HG02588 (cell line): ENCODE measurements around the gene EDN3.
"Not testable (repeated sequence)": the region's sequence is repeated elsewhere in the genome, so short reads cannot be mapped to it uniquely, and the experiment has no call there.

Experiments used
- ATAC-seq: cut with Tn5 transposase; IDR thresholded peaks from one replicate; pipeline ENCODE4 v1.9.1; 2021; ENCODE audit warnings: mild to moderate bottlenecking, moderate library complexity; ENCODE audit not compliant: unreplicated experiment

EDN3 gene

GRCh38 chr20:59334651-59335300, 34.4 kb downstream of the EDN3 start:
- no peak for ATAC-seq

- ATAC-seq: no peak
Measured at GRCh38 chr20:59335377-59335776, 35.0 kb downstream of the EDN3 start.

GRCh38 chr20:59336540-59336939, 36.1 kb downstream of the EDN3 start:
- ATAC-seq: no peak

- ATAC-seq: not testable (repeated sequence)
Measured at GRCh38 chr20:59338444-59338843, 38.0 kb downstream of the EDN3 start.

GRCh38 chr20:59340201-59340885, 39.9 kb downstream of the EDN3 start:
- ATAC-seq: no peak

GRCh38 chr20:59341285-59342022, 41.0 kb downstream of the EDN3 start:
- not testable (repeated sequence) for ATAC-seq

- no peak for ATAC-seq
Measured at GRCh38 chr20:59342023-59342957, 41.9 kb downstream of the EDN3 start.

- ATAC-seq: no peak
Measured at GRCh38 chr20:59346061-59346460, 45.6 kb downstream of the EDN3 start.

- ATAC-seq: no peak
Measured at GRCh38 chr20:59349277-59349676, 48.9 kb downstream of the EDN3 start.

- ATAC-seq: no peak
Measured at GRCh38 chr20:59350330-59351156, 50.1 kb downstream of the EDN3 start.

GRCh38 chr20:59351157-59352040, 51.0 kb downstream of the EDN3 start:
- no peak for ATAC-seq

- ATAC-seq: no peak
Measured at GRCh38 chr20:59352541-59352940, 52.1 kb downstream of the EDN3 start.

GRCh38 chr20:59352990-59353389, 52.6 kb downstream of the EDN3 start:
- ATAC-seq: no peak

GRCh38 chr20:59354460-59354859, 54.0 kb downstream of the EDN3 start:
- no peak for ATAC-seq

- ATAC-seq: no peak
Measured at GRCh38 chr20:59355242-59355641, 54.8 kb downstream of the EDN3 start.

GRCh38 chr20:59356662-59357165, 56.3 kb downstream of the EDN3 start:
- no peak for ATAC-seq

GRCh38 chr20:59358793-59359192, 58.4 kb downstream of the EDN3 start:
- not testable (repeated sequence) for ATAC-seq

GRCh38 chr20:59359906-59360725, 59.7 kb downstream of the EDN3 start:
- no peak for ATAC-seq
